ENCODE results near the gene FAP.

FAP gene

GRCh38 chr2:162125138-162125537, 118.1 kb downstream of the FAP start:
- DNase-seq, result no peak

- peak; percentile 15 for DNase-seq
Observed at GRCh38 chr2:162123806-162124758, 119.2 kb downstream of the FAP start.

Data from DMS79 (cell line).